Measurements from ENCODE around the gene EEF1A1. TPM values are rescaled to one million over a fixed set of nuclear protein-coding genes. Genes with fewer than 3 reads are reported as not detected.

Gene EEF1A1
- total and polyA plus RNA-seq, 2 experiments from 2014 or later: 3,887 to 14,561 TPM

DNA sequence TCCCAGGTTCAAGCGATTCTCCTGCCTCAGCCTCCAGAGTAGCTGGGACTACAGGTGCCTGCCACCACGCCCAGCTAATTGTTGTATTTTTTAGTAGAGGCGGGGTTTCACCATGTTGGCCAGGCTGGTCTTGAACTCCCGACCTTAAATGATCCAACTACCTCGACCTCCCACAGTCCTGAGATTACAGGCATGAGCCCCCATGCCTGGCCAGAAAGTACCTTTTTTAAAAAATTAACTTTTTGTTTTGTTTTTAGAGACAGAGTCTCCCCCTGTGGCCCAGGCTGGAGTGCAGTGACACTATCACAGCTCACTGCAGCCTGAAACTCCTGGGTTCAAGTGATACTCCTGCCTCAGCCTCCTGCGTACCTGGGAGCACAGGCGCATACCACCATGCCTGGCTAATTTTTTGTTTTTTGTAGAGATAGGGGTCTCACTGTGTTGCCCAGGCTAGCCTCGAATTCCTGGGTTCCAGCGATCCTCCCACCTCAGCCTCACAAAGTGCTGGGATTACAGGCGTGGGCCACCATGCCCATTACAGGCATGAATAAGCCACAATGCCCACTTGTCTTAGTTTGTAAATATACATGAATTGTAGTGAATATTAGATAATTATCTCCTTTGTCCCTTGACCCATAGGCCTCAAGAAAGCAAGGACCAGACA, 17.4 kb upstream of the EEF1A1 start:
- Histone ChIP-seq H3K27me3 (replicated peaks; ENCODE audit: insufficient read depth) (no peaks in the 10 kb centered on the region), H3K27ac (no peak overlapping the region), H3F3A (ENCODE audit: insufficient read depth) (no peaks in the 10 kb centered on the region), H3K36me3 (ENCODE audit: low read depth) (no peaks in the 10 kb centered on the region), H3K9ac (no peak overlapping the region), H3K4me3 (no peak overlapping the region), H3K9me3 (ENCODE audit: low read depth) (no peaks in the 10 kb centered on the region), H3K4me2 (ENCODE audit: unreplicated experiment) (no peak overlapping the region), H3K79me2 (ENCODE audit: insufficient read depth) (no peaks in the 10 kb centered on the region), H4K20me1 (ENCODE audit: insufficient read depth) (no peaks in the 10 kb centered on the region), H3K9me2 (ENCODE audit: insufficient read depth) (no peaks in the 10 kb centered on the region), H2AFZ (no peak overlapping the region), H3K4me1 (ENCODE audit: insufficient read depth) (no peaks in the 10 kb centered on the region)
- no peak for DNase-seq
- no peak for TF ChIP-seq EZH2 (IDR thresholded peaks at IDR 0.05; ENCODE audit: insufficient read depth, poor library complexity, severe bottlenecking)
- no peak for TF ChIP-seq EZH2phosphoT487 (IDR thresholded peaks at IDR 0.05; ENCODE audit: insufficient read depth, low read depth)
- in situ Hi-C loops (cut with MboI): no loop called here
- WGBS, 2 experiments (ENCODE audit: low coverage in 1 of 2, low lambda C conversion rate in 2 of 2, missing lambda C conversion rate in 2 of 2): 86 to 93% methylated on average over 10 of the region's 10 CpGs

DNA sequence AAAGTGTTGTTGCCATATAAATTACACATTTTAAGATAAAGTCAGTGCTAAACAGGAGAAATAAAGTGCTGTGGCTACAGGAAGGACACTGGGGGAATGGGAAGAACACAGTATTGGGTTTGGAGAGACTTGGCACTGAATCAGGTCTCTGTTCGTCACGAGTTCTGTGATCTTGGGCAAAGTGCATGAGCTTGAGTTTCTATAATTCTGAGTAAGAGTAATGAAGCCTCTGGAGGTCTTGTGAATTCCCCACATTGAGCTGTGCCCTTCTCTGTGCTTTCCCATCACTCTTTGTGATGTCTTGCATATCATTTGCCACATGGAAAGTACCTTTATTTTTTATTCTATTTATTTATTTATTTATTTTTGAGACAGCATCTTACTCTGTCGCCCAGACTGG, 16.8 kb upstream of the EEF1A1 start:
- Histone ChIP-seq H3K36me3 (ENCODE audit: low read depth) (no peaks in the 10 kb centered on the region), H3K79me2 (ENCODE audit: insufficient read depth) (no peaks in the 10 kb centered on the region), H4K20me1 (ENCODE audit: insufficient read depth) (no peaks in the 10 kb centered on the region), H2AFZ (no peak overlapping the region), H3K4me3 (no peak overlapping the region), H3K27ac (no peak overlapping the region), H3K9me3 (ENCODE audit: low read depth) (no peaks in the 10 kb centered on the region), H3K4me1 (ENCODE audit: insufficient read depth) (no peaks in the 10 kb centered on the region), H3F3A (ENCODE audit: insufficient read depth) (no peaks in the 10 kb centered on the region), H3K9me2 (ENCODE audit: insufficient read depth) (no peaks in the 10 kb centered on the region), H3K4me2 (ENCODE audit: unreplicated experiment) (no peak overlapping the region), H3K9ac (no peak overlapping the region), H3K27me3 (replicated peaks; ENCODE audit: insufficient read depth) (no peaks in the 10 kb centered on the region)
- 72 to 92% methylated on average over 3 of the region's 3 CpGs for WGBS, 2 experiments (ENCODE audit: low coverage in 1 of 2, low lambda C conversion rate in 2 of 2, missing lambda C conversion rate in 2 of 2)
- in situ Hi-C loops (cut with MboI): no loop called here
- TF ChIP-seq EZH2phosphoT487 (IDR thresholded peaks at IDR 0.05; ENCODE audit: insufficient read depth, low read depth) (no peak), EZH2 (IDR thresholded peaks at IDR 0.05; ENCODE audit: insufficient read depth, poor library complexity, severe bottlenecking) (no peak)
- no peak for DNase-seq

- in situ Hi-C loops (cut with MboI): no loop called here
- H3F3A ChIP-seq (ENCODE audit: insufficient read depth): no peaks in the 10 kb centered on the region
- H3K9me2 ChIP-seq (ENCODE audit: insufficient read depth): no peaks in the 10 kb centered on the region
- TF ChIP-seq EZH2 (IDR thresholded peaks at IDR 0.05; ENCODE audit: insufficient read depth, poor library complexity, severe bottlenecking): no peak
- no peak for TF ChIP-seq EZH2phosphoT487 (IDR thresholded peaks at IDR 0.05; ENCODE audit: insufficient read depth, low read depth)
- H3K4me2 ChIP-seq (ENCODE audit: unreplicated experiment): no peak overlapping the region
- 54 to 56% methylated on average over 2 of the region's 2 CpGs for WGBS, 2 experiments (ENCODE audit: low coverage in 1 of 2, low lambda C conversion rate in 2 of 2, missing lambda C conversion rate in 2 of 2)
- H3K79me2 ChIP-seq (ENCODE audit: insufficient read depth): no peaks in the 10 kb centered on the region
- no peaks in the 10 kb centered on the region for H3K36me3 ChIP-seq (ENCODE audit: low read depth)
- no peaks in the 10 kb centered on the region for H4K20me1 ChIP-seq (ENCODE audit: insufficient read depth)
- H3K27me3 ChIP-seq (replicated peaks; ENCODE audit: insufficient read depth): no peaks in the 10 kb centered on the region
- no peaks in the 10 kb centered on the region for H3K9me3 ChIP-seq (ENCODE audit: low read depth)
- H3K9ac ChIP-seq: no peak overlapping the region
- H3K4me1 ChIP-seq (ENCODE audit: insufficient read depth): no peaks in the 10 kb centered on the region
- no peak for DNase-seq
- H3K4me3 ChIP-seq: no peak overlapping the region
- no peak overlapping the region for H3K27ac ChIP-seq
- no peak overlapping the region for H2AFZ ChIP-seq
Observed at GRCh38 chr6:73534628-73535027, 13.8 kb upstream of the EEF1A1 start.

DNA sequence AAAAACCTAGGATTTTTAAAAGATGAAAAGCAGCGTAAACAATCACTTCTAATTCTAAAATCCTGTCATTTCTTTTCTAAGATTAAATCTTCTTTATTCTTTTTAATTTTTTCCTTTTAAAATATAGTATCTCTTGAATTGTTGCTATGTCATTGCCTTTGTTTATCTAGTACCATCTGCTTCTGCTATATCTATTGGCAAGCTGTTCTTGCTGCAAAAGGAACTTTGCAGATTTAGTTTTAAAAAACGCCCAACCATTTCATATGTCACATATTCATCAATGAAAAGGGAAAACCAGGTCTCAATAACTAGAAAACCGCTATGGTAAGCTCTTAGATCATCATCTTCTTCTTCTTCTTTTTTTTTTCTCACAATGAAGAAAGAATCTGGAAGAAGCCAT, 11.5 kb upstream of the EEF1A1 start:
- Histone ChIP-seq H3K9ac (no peak overlapping the region), H3K4me2 (ENCODE audit: unreplicated experiment) (no peak overlapping the region), H3K27ac (no peak overlapping the region), H3K36me3 (ENCODE audit: low read depth) (no peaks in the 10 kb centered on the region), H3K9me2 (ENCODE audit: insufficient read depth) (no peaks in the 10 kb centered on the region), H3K4me1 (ENCODE audit: insufficient read depth) (no peaks in the 10 kb centered on the region), H4K20me1 (ENCODE audit: insufficient read depth) (no peaks in the 10 kb centered on the region), H3F3A (ENCODE audit: insufficient read depth) (no peaks in the 10 kb centered on the region), H2AFZ (no peak overlapping the region), H3K79me2 (ENCODE audit: insufficient read depth) (no peaks in the 10 kb centered on the region), H3K9me3 (ENCODE audit: low read depth) (no peaks in the 10 kb centered on the region), H3K27me3 (replicated peaks; ENCODE audit: insufficient read depth) (no peaks in the 10 kb centered on the region), H3K4me3 (no peak overlapping the region)
- in situ Hi-C loops (cut with MboI): no loop called here
- no peak for DNase-seq
- WGBS, 2 experiments (ENCODE audit: low coverage in 1 of 2, low lambda C conversion rate in 2 of 2, missing lambda C conversion rate in 2 of 2): 58 to 59% methylated on average over 3 of the region's 3 CpGs
- no peak for TF ChIP-seq EZH2phosphoT487 (IDR thresholded peaks at IDR 0.05; ENCODE audit: insufficient read depth, low read depth)
- TF ChIP-seq EZH2 (IDR thresholded peaks at IDR 0.05; ENCODE audit: insufficient read depth, poor library complexity, severe bottlenecking): no peak
